ENCODE results near the gene ARL15. TPM values are rescaled to one million over a fixed set of nuclear protein-coding genes. Genes with fewer than 3 reads are reported as not detected.

The ARL15 gene
- total RNA-seq, 1 donor from 2014 or later, result 24.3 TPM

DNA sequence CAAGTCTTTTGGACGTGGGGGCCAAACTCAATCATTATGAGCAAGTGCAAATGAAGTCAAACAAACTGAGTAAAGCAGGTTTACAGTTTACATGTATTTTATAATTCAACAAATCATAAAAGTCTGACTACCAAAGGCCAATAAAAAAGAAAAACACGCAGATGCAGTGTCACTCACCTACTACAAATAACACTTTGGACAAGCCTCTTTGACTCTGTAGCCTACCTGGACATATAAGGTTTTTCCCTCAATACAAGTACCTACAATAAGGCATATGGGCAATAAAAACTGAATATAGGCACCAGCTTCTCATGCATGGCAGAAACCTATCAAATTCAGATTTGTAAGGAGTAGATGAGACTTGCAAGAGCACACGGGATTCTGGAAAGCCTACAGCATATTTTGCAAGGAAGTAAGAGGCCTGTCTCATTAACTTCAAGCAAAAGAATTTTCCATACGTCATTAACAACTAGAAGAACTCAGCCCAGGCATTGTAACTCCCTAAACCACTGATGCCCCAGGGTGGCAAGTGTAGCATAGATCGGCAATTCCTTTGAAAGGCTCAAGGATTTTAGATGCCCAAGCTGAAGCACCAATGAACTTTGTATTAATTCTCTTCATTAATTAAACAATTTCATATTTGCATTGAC lies 21.7 kb downstream of the ARL15 start:
- DNase-seq (ENCODE audit: low spot score), result no peak

DNA sequence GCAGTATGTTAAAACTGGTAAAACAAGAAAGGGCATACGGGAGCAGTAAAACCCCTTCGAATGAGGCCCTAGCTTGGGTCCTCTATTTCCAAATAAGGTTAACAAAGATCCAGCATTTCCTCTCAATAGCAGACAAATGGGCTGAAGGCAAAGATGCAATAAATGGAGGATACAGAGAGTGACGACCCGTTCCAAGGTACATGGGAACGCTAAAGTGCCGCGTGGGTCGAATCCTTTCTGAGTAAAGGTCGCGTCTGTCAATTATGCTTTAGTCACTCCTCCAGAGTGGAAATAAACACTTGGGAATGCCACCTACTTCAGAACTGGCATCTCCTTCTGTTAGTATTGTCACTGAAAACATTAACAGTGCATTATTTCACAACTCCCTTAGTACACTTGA lies 24.7 kb downstream of the ARL15 start:
- DNase-seq (ENCODE audit: low spot score), result no peak

DNA sequence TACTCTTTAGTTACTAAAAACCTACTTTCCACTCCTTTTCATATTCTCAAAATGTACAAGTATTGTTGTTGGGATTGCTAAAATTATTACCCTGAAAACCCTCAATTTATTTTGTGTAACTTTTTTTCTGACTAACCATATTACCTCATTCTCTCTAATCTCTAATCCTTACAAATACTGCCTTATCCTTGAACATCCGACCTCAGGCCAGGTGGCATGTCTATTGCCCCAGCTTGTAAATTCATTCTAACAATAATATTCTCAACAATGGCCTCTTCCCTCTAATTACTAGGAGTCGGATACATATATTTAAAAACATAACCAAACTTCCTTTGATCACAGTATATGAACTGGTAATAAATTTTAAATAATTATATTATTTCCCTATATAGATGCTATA lies 25.8 kb downstream of the ARL15 start:
- DNase-seq (ENCODE audit: low spot score), result no peak

- DNase-seq (ENCODE audit: low spot score), result no peak
Observed at GRCh38 chr5:54282876-54283275, 27.5 kb downstream of the ARL15 start.

DNA sequence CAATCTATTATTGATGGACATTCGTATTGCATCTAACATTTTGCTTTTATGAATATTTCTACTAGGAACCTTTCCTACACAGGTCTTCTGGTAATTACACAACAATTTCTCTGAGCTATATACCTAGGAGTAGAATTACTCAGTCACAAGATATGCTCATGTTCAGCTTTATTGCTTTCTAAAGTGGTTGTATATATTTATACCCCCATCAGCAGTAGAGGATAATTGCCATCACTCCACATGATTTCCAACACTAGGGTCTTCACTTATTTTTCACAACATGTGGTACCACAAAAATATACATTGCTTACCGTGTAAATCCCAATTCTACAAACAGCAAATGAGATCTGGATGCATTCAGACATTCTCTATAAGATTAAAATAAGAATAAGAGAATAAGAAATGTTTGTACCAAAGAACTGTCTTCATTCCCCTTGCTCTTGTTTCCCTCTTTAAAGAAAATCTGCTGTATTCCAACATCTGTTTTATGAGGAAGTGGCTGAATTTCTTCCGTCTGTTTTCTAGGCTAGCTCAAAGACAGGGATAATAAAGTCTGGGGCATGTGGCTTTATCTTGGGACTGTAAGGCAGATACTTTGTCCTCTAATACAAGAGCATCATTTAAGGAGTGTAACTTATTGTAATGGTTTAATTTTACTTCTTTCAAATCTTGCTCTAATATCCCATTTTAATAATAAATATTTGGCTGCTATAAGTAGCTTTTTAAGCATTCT lies 28.2 kb downstream of the ARL15 start:
- DNase-seq (ENCODE audit: low spot score), result no peak

GRCh38 chr5:54279960-54280359 lies 30.4 kb downstream of the ARL15 start:
- no peak for DNase-seq (ENCODE audit: low spot score)

DNA sequence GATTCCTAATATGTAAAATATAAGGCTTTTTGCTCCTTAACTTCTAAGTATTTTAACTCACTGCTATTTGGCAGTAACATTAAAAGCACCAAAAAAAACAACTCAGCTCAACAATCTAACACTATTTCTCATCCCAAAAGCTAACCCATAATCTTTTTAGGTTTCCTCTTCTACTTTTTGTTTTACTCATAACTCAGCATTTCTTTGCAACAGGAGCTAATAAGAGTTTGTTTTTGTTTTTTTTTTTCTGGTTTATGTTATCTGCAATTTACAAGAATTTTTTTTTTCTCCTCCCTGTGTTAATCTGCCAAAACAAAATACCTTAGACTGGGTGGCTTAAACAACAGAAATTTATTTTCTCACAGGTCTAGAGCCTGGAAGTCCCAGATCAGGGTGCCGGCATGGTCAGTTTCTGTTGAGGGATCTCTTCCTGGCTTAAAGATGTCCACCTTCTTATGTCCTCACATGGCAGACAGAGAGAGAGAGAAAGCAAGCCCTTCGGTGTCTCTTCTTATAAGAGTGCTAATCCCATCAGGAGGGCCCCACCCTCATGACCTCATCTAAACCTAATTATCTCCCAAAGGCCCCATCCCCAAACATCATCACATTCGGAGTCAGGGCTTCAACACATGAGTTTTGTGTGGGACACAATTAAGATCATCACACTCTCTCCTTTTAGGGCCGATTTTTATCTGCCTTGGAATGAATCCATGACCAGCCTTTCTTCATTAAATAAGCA lies 31.2 kb downstream of the ARL15 start:
- no peak for DNase-seq (ENCODE audit: low spot score)

DNA sequence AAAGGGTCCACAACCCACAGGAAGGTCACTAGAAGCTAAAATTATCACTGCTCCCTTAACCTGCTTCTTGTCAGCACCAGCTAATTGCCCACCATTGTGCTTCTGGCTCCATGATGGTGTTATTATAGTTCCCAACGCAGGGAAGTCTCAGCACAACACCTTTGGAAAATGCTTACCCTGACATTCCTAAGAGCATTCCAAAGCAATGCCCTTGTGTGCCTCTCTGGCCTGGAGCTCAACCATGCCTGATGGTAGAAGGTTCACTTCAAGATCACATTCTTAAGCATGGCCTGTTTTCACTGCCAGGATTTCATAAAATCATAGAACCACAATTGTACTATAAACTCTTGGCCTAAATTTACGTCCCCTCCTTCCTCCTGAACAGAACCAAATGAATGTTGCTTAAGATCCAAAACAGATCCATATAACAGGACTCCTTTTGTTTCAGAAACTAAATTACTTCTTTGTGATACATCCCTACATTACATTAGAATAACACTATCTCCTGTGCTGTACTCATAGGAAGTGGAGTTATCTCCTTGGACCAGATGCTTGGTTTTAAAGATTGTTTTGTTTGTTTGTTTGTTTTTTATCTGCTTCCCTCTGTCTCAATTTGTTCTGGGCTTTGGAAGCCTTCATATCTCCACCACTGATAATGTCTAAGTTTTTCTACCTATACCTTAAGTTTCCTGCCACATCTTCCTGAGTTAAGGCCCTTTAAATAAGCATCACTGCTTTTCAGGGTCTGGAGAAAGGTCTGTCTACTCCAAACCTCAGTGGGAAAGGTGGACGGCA lies 32.1 kb downstream of the ARL15 start:
- no peak for DNase-seq (ENCODE audit: low spot score)

DNA sequence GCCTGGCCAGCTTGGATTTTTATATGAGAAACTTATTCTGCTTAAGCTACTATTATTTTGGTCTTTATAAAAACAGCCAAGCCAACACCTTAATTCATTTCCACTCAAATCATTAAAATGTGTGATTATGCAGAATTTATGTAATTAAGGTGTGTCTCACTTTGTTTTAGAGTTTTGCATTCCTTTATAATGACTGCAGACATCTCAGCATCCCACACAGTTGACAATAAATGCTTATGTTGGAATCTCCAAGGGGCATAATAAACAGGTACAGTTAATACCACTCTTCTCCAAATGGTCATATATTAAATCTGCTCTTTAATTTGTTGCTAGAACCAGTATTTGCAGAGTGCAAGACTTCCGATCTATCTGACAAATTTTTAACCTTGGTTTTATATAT lies 34.3 kb downstream of the ARL15 start:
- no peak for DNase-seq (ENCODE audit: low spot score)

DNA sequence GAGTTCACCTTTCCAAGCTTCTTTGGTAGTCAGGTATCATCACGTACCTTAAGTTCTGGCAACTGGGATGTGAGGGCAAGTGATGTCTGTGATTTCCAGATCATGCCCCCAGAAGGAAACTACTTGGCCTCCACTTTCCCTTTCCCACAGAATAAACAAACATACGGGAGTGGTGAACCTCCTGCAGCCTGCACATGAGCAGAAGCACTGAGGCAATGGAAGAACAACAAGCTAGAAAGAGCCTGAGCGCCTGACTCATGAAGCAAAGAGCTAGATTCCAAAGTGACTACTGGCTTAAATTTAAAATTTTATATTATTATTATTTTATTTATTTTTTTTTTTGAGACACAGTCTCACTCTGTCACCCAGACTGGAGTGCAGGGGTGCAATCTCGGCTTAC lies 35.0 kb downstream of the ARL15 start:
- no peak for DNase-seq (ENCODE audit: low spot score)

DNA sequence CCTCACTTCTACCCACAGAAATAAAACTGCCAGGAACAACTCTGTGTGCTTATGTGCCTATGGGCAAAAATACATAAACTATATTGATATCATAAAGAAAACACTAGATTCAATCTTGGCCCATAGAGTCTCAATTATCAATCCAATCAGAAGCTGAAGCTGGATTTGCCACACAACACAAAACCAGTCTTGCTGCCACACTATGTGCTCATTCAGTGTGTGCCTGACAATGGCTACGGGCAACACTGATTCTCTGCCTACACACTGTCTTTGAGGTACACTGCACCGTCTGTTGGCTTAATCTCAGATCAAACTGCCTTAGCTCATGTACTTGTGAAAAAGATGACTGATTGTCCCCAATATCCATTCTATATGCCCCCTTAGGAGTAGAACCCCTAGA lies 35.4 kb downstream of the ARL15 start:
- no peak for DNase-seq (ENCODE audit: low spot score)

DNA sequence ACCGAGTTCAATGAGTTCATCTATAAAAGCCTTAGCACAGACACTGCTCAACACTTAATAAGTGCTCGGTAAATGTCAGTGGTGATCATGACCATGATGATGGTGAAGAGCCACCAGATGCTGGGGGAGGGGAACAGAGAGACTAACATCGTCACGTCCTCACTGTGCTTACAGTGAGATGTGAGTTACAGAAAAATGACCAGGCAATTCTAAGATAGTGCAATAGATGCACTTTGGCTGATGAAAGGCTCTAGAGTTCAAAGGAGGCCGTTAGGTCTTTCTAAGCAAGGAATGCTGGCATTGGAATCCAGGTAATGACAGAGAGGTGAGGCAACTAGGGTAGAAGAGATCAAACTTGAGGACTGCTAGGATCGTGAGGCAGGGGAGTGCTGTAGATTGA lies 36.7 kb downstream of the ARL15 start:
- no peak for DNase-seq (ENCODE audit: low spot score)

GRCh38 chr5:54272746-54273145 lies 37.6 kb downstream of the ARL15 start:
- no peak for DNase-seq (ENCODE audit: low spot score)

- DNase-seq (ENCODE audit: low spot score), result no peak
Observed at GRCh38 chr5:54270326-54270725, 40.0 kb downstream of the ARL15 start.

DNA sequence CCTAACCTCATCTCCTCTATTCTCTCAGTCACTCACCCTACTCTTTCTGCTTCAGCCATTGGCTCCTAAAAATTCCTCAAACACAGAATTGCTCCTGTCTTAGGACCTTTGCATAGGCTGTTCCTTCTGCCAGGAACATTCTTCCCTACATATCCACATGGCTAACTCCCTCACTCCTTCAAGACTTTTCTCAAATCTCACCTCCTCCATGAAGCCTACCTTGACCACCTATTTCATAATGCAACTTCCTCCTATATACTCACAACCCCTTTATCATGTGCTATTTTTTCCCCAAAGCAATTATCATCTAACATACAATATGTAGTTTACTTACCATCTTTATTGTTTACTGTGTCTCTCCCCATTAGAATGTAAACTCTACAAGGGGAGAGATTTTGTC lies 45.8 kb downstream of the ARL15 start:
- no peak for DNase-seq (ENCODE audit: low spot score)

DNA sequence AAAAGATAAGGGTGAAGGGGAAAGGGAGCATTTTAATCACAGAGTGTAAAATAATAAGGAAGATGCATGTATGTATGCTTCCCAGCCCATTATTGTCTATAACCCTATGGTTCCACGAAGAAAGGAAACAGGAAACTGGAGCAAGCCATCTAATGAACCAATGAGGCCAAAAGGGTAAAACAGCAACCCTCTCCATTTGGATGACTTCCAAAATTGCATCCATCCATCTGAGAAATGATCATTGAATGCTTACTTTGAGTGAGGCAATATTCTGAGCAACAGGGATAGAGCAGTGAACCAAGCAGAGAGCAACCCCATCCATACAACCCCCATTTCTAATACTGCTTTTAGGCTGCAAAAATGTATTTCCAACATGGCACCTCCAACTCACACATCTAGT lies 46.9 kb downstream of the ARL15 start:
- DNase-seq (ENCODE audit: low spot score), result no peak

GRCh38 chr5:54261596-54261995 lies 48.8 kb downstream of the ARL15 start:
- DNase-seq (ENCODE audit: low spot score), result no peak

DNA sequence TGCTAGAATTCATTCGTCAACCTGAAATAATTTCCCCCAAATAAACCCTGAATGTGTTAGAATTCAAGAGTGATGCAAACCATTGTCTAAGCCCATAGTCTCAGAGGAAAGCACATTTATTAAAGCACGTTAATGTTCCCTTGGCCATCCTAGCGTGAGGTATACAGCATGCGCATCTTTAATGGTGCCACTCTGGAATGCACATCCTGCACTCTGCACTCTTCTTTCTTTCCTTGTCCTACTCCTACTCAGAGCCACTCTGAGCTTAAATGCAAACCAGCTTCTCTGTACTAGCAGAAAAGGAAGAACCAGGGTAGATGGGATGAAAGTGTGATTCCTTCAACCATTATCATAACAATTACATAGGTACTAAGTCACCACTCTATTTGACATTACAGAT lies 50.4 kb downstream of the ARL15 start:
- DNase-seq (ENCODE audit: low spot score), result no peak

DNA sequence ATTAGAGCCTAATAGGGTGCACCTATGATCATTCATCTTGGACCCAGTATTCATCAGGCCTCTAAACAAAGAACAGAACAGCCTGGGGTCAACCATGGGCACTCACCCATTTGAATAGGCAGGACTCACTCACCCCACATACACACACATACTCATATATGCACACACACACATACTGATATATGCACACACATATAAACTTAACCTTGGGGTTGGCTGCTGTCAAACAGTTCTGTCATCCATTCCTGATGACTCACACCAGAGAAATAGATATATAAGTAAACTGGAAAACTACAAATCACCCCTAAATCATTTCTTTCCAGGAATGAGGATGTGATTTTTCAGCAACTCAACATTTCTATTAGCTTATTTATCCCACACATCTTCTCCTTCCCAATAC lies 51.3 kb downstream of the ARL15 start:
- DNase-seq (ENCODE audit: low spot score), result no peak

- no peak for DNase-seq (ENCODE audit: low spot score)
Observed at GRCh38 chr5:54257366-54258118, 52.8 kb downstream of the ARL15 start.

Measured in mesenteric fat pad (tissue), 1 donor.